GM10266 (cell line): ENCODE measurements around the gene AUTS2.

Experiments used
- DNase-seq: peaks from one replicate; pipeline ENCODE4 v3.0.0; 2012; ENCODE audit errors: extremely low spot score
- CTCF ChIP-seq: IDR thresholded peaks from 2 replicates; pipeline ENCODE4 v1.5.1; 2012; ENCODE audit warnings: mild to moderate bottlenecking, low read depth; ENCODE audit not compliant: control insufficient read depth, insufficient read depth; ENCODE audit errors: missing control alignments

Gene AUTS2

GRCh38 chr7:70208236-70209063 is 610.2 kb downstream of the AUTS2 start:
- no peak for DNase-seq

GRCh38 chr7:70210200-70210935 is 612.1 kb downstream of the AUTS2 start:
- TF ChIP-seq CTCF: no peak
- no peak for DNase-seq

More at GRCh38 chr7:70208236-70209063, 610.2 kb downstream of the AUTS2 start:
- no peak for TF ChIP-seq CTCF

- no peak for TF ChIP-seq CTCF
- no peak for DNase-seq
These were observed 612.6 kb downstream of the AUTS2 start for GRCh38 chr7:70210936-70211310.

- no peak for TF ChIP-seq CTCF
- no peak for DNase-seq
These were observed 614.0 kb downstream of the AUTS2 start for GRCh38 chr7:70212281-70212680.

GRCh38 chr7:70214071-70214470 is 615.8 kb downstream of the AUTS2 start:
- DNase-seq: no peak
- no peak for TF ChIP-seq CTCF

GRCh38 chr7:70215491-70215890 is 617.2 kb downstream of the AUTS2 start:
- no peak for TF ChIP-seq CTCF
- no peak for DNase-seq

- TF ChIP-seq CTCF: no peak
- DNase-seq: no peak
These were observed 619.3 kb downstream of the AUTS2 start for GRCh38 chr7:70217571-70217970.
